ENCODE data around the gene PAX5.
A peak's percentile ranks its signal among the peaks of the same experiment; 100 is the strongest.

Gene PAX5

GRCh38 chr9:36911037-36911436 lies 123.0 kb downstream of the PAX5 start:
- Histone ChIP-seq H3K27me3 (ENCODE audit: insufficient read depth, poor library complexity, severe bottlenecking) (peaks cover 41% of the 10 kb centered on the region), H3K4me1 (ENCODE audit: insufficient read depth, poor library complexity, severe bottlenecking) (no peaks in the 10 kb centered on the region), H3K4me3 (ENCODE audit: severe bottlenecking) (no peak overlapping the region), H3K36me3 (ENCODE audit: low read depth) (no peaks in the 10 kb centered on the region), H3K27ac (ENCODE audit: poor library complexity, severe bottlenecking) (no peak overlapping the region), H3K9me3 (ENCODE audit: severe bottlenecking) (no peaks in the 10 kb centered on the region)
- DNase-seq (ENCODE audit: low spot score) (no peak), ATAC-seq (ENCODE audit: low read depth) (no peak)
- TF ChIP-seq CTCF (IDR thresholded peaks at IDR 0.05; ENCODE audit: poor library complexity, severe bottlenecking) = peak; percentile 16

- DNase-seq (ENCODE audit: low spot score) = no peak
- TF ChIP-seq CTCF (IDR thresholded peaks at IDR 0.05; ENCODE audit: poor library complexity, severe bottlenecking) = no peak
- H3K27me3 ChIP-seq (ENCODE audit: insufficient read depth, poor library complexity, severe bottlenecking) = peaks cover 43% of the 10 kb centered on the region
- peaks cover 5% of the 10 kb centered on the region for H3K4me1 ChIP-seq (ENCODE audit: insufficient read depth, poor library complexity, severe bottlenecking)
- no peak overlapping the region for H3K4me3 ChIP-seq (ENCODE audit: severe bottlenecking)
- no peak overlapping the region for H3K27ac ChIP-seq (ENCODE audit: poor library complexity, severe bottlenecking)
- no peak for ATAC-seq (ENCODE audit: low read depth)
- no peaks in the 10 kb centered on the region for H3K9me3 ChIP-seq (ENCODE audit: severe bottlenecking)
- no peaks in the 10 kb centered on the region for H3K36me3 ChIP-seq (ENCODE audit: low read depth)
These were observed 127.6 kb downstream of the PAX5 start for GRCh38 chr9:36906492-36906891.

- no peak for TF ChIP-seq CTCF (IDR thresholded peaks at IDR 0.05; ENCODE audit: poor library complexity, severe bottlenecking)
- Histone ChIP-seq H3K36me3 (ENCODE audit: low read depth) (no peaks in the 10 kb centered on the region), H3K9me3 (ENCODE audit: severe bottlenecking) (no peaks in the 10 kb centered on the region), H3K27ac (ENCODE audit: poor library complexity, severe bottlenecking) (no peak overlapping the region), H3K4me1 (ENCODE audit: insufficient read depth, poor library complexity, severe bottlenecking) (peaks cover 5% of the 10 kb centered on the region), H3K4me3 (ENCODE audit: severe bottlenecking) (no peak overlapping the region), H3K27me3 (ENCODE audit: insufficient read depth, poor library complexity, severe bottlenecking) (peaks cover 43% of the 10 kb centered on the region)
- ATAC-seq (ENCODE audit: low read depth) (no peak), DNase-seq (ENCODE audit: low spot score) (no peak)
These were observed 128.7 kb downstream of the PAX5 start for GRCh38 chr9:36905101-36906066.

GRCh38 chr9:36903541-36904435 lies 130.3 kb downstream of the PAX5 start:
- ATAC-seq (ENCODE audit: low read depth) (peak; percentile 88), DNase-seq (ENCODE audit: low spot score) (peak; percentile 83)
- H3K27ac ChIP-seq (ENCODE audit: poor library complexity, severe bottlenecking) = peak overlapping the region; percentile 9

More at GRCh38 chr9:36903541-36904435, 130.3 kb downstream of the PAX5 start:
- Histone ChIP-seq H3K36me3 (ENCODE audit: low read depth) (no peaks in the 10 kb centered on the region), H3K9me3 (ENCODE audit: severe bottlenecking) (no peaks in the 10 kb centered on the region), H3K4me3 (ENCODE audit: severe bottlenecking) (no peak overlapping the region), H3K4me1 (ENCODE audit: insufficient read depth, poor library complexity, severe bottlenecking) (peaks cover 5% of the 10 kb centered on the region), H3K27me3 (ENCODE audit: insufficient read depth, poor library complexity, severe bottlenecking) (peaks cover 36% of the 10 kb centered on the region)
- TF ChIP-seq CTCF (IDR thresholded peaks at IDR 0.05; ENCODE audit: poor library complexity, severe bottlenecking) = no peak

Data from RWPE2 (cell line).